DLD1 (cell line): ENCODE data around the gene SLC22A4.

Experiments
- in situ Hi-C: cut with HindIII; loops from 2 replicates; pipeline ENCODE4 v1.10.0; 2017; ENCODE audit warnings: low sequenced_read_pairs

The SLC22A4 gene

DNA sequence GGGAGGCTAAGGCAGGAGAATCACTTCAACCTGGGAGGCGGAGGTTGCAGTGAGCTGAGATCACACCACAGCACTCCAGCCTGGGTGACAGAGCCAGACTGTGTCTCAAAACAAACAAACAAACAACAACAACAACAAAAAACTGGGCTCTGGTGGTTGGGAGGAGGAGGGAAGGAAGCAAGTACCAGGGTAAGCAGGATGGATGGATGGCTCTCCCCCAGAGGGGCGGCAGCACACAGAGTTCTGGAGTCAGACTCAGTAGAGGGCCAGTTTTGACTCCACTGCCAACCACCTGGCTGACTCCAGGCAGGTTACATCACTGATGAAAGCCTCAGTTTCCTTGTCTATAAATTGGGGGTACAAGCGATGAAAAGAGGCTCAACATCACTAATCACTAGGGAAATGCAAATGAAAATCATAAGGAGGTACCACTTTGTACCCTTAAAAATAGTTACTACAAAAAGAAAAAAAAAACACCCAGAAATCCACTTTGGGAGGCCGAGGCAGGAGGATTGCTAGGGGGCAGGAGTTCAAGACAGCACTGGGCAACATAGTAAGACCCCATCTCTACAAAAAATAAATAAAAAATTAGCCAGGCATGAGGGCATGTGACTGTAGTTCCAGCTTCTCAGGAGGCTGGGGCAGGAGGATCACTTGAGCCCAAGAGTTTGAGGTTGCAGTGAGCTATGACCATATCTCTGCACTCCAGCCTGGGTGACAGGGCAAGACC, 3.2 kb downstream of the SLC22A4 start:
- in situ Hi-C loops, result no loop called here

DNA sequence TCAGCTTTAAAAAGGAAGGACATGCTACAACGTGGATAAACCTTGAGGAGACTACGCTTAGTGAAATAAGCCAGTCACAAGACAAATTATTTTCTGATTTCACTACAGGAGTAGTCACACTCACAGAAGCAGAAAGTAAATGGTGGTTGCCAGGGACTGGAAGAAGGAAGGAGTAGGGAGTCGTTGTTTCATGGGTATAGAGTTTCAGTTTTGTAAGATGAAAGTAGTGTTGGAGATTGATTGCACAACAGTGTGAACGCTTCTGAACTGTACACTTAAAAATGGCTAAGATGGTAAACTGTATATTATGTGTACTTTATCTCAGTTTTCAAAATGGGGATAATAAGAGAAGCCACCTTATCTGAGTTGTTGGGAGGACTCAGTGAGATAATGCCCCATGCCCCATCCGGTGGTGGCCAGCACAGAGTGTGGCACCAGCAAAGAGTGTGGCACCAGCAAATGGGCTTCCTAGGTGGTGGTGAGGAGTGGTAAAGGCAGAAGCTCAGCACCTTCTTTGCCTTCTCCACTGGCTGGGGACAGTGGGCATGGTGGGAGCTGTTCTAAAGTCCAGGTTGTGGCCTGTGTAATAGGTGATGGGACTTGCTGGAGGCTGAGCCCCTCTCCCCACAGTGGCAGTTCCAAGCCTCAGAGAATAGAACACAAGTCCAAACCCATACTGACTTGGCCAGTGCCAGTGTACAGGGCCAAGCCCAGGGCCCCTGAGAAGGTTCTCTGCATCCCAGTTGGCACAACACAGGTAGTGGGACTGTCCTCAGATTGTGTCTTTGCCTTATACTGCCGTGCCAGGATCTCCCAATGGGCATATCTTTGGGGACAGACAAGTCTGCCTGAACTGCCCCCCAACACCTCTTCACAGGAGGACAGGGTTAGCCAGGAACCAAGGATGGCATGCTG, 4.4 kb downstream of the SLC22A4 start:
- in situ Hi-C loops, result no loop called here

DNA sequence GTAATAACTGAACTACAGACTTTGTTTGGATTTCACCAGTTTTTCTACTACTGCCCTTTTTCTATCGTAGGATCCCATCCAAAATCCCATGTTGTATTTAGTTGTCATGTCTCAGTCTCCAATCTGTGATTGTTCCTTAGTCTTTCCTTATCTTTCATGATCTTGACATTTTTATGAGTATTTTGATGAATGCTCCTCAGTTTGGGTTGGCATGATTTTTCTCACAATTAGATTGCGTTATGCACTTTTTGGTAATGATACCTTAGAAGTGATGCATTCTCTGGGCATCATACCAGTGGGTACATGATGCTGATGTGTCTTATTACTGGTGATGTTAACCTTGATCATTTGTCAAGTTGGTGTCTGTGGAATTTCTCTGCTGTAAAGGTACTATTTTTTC, 5.7 kb downstream of the SLC22A4 start:
- in situ Hi-C loops, result no loop called here

- in situ Hi-C loops, result no loop called here
Observed at GRCh38 chr5:132300577-132301343, 6.6 kb downstream of the SLC22A4 start.

GRCh38 chr5:132301344-132302271, 7.4 kb downstream of the SLC22A4 start:
- in situ Hi-C loops, result no loop called here

GRCh38 chr5:132302413-132302812, 8.2 kb downstream of the SLC22A4 start:
- in situ Hi-C loops, result no loop called here

- in situ Hi-C loops, result no loop called here
Observed at GRCh38 chr5:132303589-132303988, 9.4 kb downstream of the SLC22A4 start.

- in situ Hi-C loops, result no loop called here
Observed at GRCh38 chr5:132305420-132305819, 11.2 kb downstream of the SLC22A4 start.

- in situ Hi-C loops, result no loop called here
Observed at GRCh38 chr5:132308701-132309100, 14.5 kb downstream of the SLC22A4 start.

DNA sequence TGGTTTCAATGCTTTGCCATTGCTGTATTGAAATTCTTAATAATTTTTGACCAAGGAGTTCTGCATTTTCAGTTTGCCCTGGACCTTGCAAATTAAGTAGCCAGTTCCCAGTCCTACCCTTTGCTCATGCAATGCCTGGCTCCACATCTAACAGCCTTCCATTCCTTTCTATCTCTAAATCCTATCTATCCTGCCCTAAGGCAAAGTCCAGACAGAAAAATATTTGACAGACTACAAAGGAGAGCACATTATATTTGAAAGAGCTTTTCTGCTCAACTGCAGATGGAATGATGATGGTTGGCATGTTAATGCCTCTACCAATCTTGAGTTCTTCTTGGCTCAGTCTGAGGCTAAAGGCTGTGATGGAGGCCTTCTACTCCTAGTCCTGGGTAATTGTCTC, 15.5 kb downstream of the SLC22A4 start:
- in situ Hi-C loops, result no loop called here

- in situ Hi-C loops, result no loop called here
Observed at GRCh38 chr5:132310141-132310834, 16.1 kb downstream of the SLC22A4 start.

DNA sequence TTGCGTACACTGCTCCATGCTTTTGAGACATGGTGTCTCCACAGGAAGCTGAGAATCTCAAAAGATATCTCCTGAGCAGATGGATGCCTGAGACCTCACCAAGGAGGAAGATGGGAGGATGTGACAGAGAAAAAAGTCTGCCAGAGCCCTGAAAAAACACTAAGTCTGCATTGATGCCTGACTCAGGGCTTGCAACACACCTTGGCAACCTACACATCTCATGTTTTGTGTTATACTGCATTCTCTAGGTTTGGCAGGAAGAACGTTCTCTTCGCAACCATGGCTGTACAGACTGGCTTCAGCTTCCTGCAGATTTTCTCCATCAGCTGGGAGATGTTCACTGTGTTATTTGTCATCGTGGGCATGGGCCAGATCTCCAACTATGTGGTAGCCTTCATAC, 19.2 kb downstream of the SLC22A4 start:
- in situ Hi-C loops, result no loop called here

GRCh38 chr5:132313961-132314432, 19.8 kb downstream of the SLC22A4 start:
- in situ Hi-C loops, result no loop called here

DNA sequence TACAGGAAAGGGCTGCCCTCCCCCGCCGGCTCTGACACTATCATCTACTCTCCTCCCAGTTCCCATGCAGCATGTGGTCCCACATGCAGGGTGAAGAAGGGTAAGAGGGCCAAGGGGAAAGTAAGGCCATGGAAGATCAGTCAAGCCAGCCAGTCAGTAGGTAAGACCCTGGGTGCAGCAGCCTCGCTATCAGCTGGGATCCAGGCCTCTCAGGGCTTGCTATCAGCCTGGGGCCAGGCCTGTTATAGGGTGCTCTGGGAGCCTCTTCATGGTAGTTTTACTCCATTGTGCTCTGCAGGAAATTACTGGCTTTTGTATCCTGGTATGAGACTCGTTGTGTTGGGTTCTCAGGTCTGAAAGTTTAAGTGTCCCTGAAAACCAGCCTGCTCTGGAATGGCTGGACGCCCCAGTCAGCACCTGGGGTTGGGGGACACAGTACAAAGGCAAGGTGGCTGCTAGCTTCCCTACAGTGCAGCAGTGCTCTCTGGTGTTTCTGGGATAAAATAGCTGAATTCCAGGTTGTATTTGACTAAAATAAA, 21.4 kb downstream of the SLC22A4 start:
- in situ Hi-C loops, result no loop called here

DNA sequence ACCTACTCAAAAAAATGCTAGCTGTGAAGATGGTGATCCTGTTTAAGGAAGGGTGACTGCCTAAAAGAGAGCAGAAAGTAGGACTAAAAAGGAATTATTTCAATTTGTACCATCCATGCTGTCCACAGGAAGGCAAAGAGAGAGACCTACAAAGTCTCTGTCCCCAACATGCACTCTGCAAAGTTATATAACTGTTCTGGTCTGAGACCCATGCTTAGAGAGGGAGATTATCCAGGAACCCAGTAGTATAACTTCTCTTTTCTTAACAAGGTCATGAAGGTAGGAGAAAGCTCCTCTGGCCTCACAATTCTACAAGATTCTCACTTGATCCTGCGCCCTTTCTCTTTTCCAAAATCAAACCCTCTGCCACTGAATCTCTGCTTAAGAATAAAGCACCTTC, 25.8 kb downstream of the SLC22A4 start:
- in situ Hi-C loops, result no loop called here

- in situ Hi-C loops, result no loop called here
Observed at GRCh38 chr5:132321109-132321721, 27.0 kb downstream of the SLC22A4 start.

DNA sequence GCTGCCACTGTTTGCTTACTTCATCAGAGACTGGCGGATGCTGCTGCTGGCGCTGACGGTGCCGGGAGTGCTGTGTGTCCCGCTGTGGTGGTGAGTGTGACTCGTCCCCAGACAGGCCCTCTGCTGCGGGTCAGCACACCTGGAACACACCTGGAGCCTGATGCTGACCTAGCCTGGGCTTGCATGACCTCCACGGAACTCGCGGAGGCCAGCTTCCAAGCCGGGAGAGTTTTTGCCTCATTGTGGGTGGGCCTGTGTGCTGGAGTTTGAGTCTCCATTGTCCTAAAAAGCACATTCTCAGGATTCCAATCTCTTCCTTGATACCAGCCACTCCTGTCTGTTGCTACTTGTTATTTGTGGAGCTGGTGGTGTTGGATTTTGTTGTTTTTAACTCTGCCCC, 28.1 kb downstream of the SLC22A4 start:
- in situ Hi-C loops, result no loop called here

- in situ Hi-C loops, result no loop called here
Observed at GRCh38 chr5:132323202-132323601, 29.0 kb downstream of the SLC22A4 start.

DNA sequence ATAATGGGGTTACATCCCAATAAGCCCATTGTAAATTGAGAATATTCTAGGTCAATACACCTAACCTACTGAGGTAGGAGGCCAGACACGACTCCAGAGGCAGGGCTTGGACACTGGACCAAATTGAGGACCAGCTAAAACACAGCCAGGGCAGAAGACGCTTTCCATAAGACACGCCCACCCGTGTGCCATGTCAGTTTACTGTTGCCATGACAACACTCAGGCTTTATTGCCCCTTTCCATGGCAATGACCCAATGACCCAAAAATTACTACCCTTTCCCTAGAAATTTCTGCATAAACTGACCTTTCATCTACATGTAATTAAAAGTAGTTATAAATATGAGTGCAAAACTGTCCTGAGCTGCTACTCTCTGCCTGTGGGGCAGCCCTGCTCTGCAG, 31.5 kb downstream of the SLC22A4 start:
- in situ Hi-C loops, result no loop called here
